ENCODE data around the gene CD300A. TPM values are rescaled to one million over a fixed set of nuclear protein-coding genes. Genes with fewer than 3 reads are reported as not detected.
A peak's percentile ranks its signal among the peaks of the same experiment; 100 is the strongest.

The CD300A gene
- total RNA-seq, 4 donors from 2014 or later = 1.4 to 2.5 TPM; not detected in 2

DNA sequence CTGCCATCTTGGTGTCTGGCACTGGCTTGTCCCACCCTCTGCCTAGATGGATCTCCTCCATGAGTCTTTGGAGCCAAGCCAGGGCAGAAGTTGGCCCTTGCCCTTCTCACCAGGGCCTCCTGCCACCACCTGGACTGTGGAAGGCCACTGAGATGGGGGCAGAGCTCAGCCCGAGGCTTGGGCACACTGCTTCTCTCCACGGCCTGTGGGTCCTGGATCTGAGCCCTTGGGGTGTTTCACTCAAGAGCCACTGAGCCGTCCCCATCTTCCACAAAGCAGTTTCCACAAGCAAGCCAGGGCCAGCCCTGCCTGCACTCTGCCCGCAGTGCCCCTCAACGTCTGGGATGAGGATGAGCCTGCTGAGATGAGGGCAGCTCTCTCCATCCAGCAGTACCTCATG, 16.7 kb upstream of the CD300A start:
- DNase-seq (peak in 1 of 2 donors; percentile 36), ATAC-seq (no peak)
- H3K27me3 ChIP-seq = no peaks in the 10 kb centered on the region
- intact Hi-C loops (cut with DNase I; ENCODE audit: low total_unique reads) (loop anchor here (5.0 kb wide), 1 partner anchor 237 kb away; the partner anchor contains the start of gene TTYH2), in situ Hi-C loops (cut with MboI; ENCODE audit: low sequenced_read_pairs in 4 of 4) (loop anchor here in 1 of 4 donors (10.0 kb wide), 1 partner anchor 235 kb away; the partner anchor contains the start of gene TTYH2)
- TF ChIP-seq POLR2A (IDR thresholded peaks at IDR 0.05) = no peak
- TF ChIP-seq, protein P1, sequence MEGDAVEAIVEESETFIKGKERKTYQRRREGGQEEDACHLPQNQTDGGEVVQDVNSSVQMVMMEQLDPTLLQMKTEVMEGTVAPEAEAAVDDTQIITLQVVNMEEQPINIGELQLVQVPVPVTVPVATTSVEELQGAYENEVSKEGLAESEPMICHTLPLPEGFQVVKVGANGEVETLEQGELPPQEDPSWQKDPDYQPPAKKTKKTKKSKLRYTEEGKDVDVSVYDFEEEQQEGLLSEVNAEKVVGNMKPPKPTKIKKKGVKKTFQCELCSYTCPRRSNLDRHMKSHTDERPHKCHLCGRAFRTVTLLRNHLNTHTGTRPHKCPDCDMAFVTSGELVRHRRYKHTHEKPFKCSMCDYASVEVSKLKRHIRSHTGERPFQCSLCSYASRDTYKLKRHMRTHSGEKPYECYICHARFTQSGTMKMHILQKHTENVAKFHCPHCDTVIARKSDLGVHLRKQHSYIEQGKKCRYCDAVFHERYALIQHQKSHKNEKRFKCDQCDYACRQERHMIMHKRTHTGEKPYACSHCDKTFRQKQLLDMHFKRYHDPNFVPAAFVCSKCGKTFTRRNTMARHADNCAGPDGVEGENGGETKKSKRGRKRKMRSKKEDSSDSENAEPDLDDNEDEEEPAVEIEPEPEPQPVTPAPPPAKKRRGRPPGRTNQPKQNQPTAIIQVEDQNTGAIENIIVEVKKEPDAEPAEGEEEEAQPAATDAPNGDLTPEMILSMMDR (IDR thresholded peaks at IDR 0.05 in 4 of 5, conservative IDR thresholded peaks at IDR 0.05 in 1 of 5) = no peak
- H3K36me3 ChIP-seq = no peaks in the 10 kb centered on the region
- no peaks in the 10 kb centered on the region for H3K9me3 ChIP-seq
- no peak overlapping the region for H3K4me3 ChIP-seq
- peak overlapping the region; percentile 92 to 98 (median 97) for H3K27ac ChIP-seq
- H3K4me1 ChIP-seq = peaks cover 75% of the 10 kb centered on the region in 2 donors

DNA sequence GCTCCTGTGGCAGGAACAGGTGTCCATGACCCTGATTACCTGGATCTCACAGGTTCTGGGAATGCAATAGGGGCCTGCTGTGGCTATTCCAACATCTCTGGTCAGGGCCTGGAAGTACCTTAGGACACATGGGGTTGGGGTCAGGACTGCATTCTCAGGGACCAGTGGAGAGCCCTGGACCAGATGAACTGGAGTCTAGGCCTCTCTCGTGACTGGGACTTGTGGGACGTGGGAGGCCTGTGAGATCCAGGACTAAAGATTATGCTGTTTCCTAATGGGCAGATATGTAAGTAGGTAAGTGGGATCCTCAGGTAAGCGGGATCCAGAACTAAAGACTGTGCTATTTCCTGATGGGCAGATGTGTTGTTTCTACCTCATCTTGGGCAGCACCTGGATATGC, 16.2 kb upstream of the CD300A start:
- H3K36me3 ChIP-seq = no peaks in the 10 kb centered on the region
- H3K27ac ChIP-seq = peak overlapping the region; percentile 92 to 98 (median 97)
- H3K27me3 ChIP-seq = no peaks in the 10 kb centered on the region
- no peaks in the 10 kb centered on the region for H3K9me3 ChIP-seq
- ATAC-seq = no peak
- in situ Hi-C loops (cut with MboI; ENCODE audit: low sequenced_read_pairs in 4 of 4) (loop anchor here in 1 of 4 donors (10.0 kb wide), 1 partner anchor 235 kb away; the partner anchor contains the start of gene TTYH2), intact Hi-C loops (cut with DNase I; ENCODE audit: low total_unique reads) (no loop called here)
- DNase-seq = no peak
- peaks cover 72 to 75% of the 10 kb centered on the region in 2 donors for H3K4me1 ChIP-seq
- TF ChIP-seq, protein P1 (IDR thresholded peaks at IDR 0.05 in 4 of 5, conservative IDR thresholded peaks at IDR 0.05 in 1 of 5) = no peak
- no peak for TF ChIP-seq POLR2A (IDR thresholded peaks at IDR 0.05)
- no peak overlapping the region for H3K4me3 ChIP-seq

DNA sequence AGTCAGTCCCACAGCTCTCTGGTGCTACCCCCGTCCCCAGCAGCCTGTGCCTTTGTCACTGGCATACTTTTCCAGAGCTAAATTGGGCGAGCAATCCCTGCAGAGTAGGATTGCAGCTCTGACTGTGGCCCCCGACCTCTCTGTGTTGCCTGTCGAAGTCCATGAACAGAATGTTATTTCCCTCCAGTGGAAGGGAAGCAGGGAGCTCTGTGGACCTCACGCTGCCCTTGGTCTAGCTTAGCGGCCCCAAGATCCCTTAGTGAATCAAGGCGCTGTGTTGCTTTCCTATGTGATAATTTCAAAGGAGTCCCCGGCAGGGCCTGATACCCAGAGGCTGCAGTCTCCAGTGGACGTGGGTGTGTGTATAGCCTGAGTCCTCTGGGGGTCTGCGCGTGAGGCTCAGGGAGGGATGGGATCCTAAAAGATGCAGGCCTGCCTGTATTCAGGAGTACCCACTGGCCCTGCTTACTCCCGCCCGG, 15.5 kb upstream of the CD300A start:
- intact Hi-C loops (cut with DNase I; ENCODE audit: low total_unique reads) (no loop called here), in situ Hi-C loops (cut with MboI; ENCODE audit: low sequenced_read_pairs in 4 of 4) (loop anchor here in 1 of 4 donors (10.0 kb wide), 1 partner anchor 236 kb away; the partner anchor contains the start of gene TTYH2)
- Histone ChIP-seq H3K4me1 (peaks cover 69 to 71% of the 10 kb centered on the region in 2 donors), H3K27ac (peak overlapping the region; percentile 92 to 98 (median 97)), H3K4me3 (no peak overlapping the region), H3K27me3 (no peaks in the 10 kb centered on the region), H3K36me3 (no peaks in the 10 kb centered on the region), H3K9me3 (no peaks in the 10 kb centered on the region)
- DNase-seq (no peak), ATAC-seq (no peak)
- TF ChIP-seq, protein P1 (IDR thresholded peaks at IDR 0.05 in 4 of 5, conservative IDR thresholded peaks at IDR 0.05 in 1 of 5) = no peak
- no peak for TF ChIP-seq POLR2A (IDR thresholded peaks at IDR 0.05)

DNA sequence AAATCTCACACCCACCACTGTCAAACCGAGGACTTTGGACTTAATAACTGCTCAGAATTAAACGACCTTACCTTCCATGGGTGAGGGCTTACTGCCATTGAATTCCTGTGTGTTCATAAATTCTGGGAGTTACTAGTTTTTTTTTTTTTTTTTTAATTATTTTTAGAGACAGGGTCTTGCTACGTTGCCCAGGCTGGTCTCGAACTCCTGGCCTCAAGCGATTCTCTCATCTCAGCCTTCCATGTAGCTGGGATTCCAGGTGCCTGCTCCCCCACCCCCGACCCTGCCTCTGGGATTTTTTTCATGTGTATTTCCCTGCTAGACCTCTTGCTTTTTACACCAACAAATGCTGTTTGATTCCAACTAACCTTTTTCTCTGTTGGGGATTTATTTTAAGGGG, 14.9 kb upstream of the CD300A start:
- Histone ChIP-seq H3K9me3 (no peaks in the 10 kb centered on the region), H3K36me3 (no peaks in the 10 kb centered on the region), H3K27me3 (no peaks in the 10 kb centered on the region), H3K4me1 (peaks cover 63 to 65% of the 10 kb centered on the region in 2 donors), H3K27ac (peak overlapping the region; percentile 92 to 98 (median 97)), H3K4me3 (no peak overlapping the region)
- DNase-seq (no peak), ATAC-seq (no peak)
- no peak for TF ChIP-seq POLR2A (IDR thresholded peaks at IDR 0.05)
- TF ChIP-seq, protein P1 (IDR thresholded peaks at IDR 0.05 in 4 of 5, conservative IDR thresholded peaks at IDR 0.05 in 1 of 5) = no peak
- in situ Hi-C loops (cut with MboI; ENCODE audit: low sequenced_read_pairs in 4 of 4) (loop anchor here in 1 of 4 donors (10.0 kb wide), 1 partner anchor 237 kb away; the partner anchor contains the start of gene TTYH2), intact Hi-C loops (cut with DNase I; ENCODE audit: low total_unique reads) (no loop called here)
